22Rv1 (cell line): ENCODE results near the gene PCDHGC3.

ENCODE experiments used
- H3K27ac ChIP-seq: fragments of 450-650 bp; 2 replicates; pipeline ENCODE4 v1.5.1; 2017
- ZFX ChIP-seq: fragments of 450-650 bp; IDR thresholded peaks from 2 replicates; pipeline ENCODE4 v1.6.1; 2017; ENCODE audit warnings: antibody characterized with exemption, borderline replicate concordance
- TF ChIP-seq, protein P1 (sequence below): fragments of 450-650 bp; IDR thresholded peaks from 2 replicates; pipeline ENCODE4 v1.5.1; 2017; ENCODE audit warnings: mild to moderate bottlenecking

The PCDHGC3 gene

DNA sequence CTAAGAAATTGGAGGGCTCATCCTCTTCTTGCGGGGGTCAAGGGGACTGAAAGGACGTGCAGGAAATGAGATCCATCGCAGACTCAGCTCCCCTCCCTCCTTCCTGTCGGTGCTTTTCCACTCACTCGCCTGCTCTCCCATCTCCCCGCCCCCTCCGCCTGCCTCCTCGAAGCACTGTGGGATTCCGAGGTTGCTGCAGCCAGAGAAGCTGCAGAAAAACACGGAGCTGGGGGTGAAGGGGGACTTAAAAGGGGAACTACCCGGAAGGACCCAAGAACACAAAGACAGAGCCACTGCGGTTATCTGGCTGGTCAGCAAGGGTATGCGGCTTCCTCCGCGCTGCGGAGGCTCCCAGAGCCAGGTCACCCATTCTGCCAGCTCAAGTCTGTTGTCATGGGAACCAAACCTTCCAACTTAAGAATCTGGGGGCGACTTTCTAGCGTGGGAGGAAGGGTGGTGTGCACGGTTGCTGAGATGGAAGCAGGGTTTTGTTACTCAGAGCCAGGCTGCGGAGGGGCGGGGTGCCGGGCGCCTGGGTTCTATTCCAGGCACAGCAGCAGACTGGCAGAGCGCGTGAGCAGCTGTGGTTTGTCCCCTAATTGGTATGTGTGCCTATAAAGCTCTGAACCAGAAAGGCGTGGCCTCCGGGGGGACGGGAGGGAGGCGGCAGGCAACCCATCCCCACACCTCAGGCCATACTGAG, 38.0 kb downstream of the PCDHGC3 start:
- TF ChIP-seq, protein P1, sequence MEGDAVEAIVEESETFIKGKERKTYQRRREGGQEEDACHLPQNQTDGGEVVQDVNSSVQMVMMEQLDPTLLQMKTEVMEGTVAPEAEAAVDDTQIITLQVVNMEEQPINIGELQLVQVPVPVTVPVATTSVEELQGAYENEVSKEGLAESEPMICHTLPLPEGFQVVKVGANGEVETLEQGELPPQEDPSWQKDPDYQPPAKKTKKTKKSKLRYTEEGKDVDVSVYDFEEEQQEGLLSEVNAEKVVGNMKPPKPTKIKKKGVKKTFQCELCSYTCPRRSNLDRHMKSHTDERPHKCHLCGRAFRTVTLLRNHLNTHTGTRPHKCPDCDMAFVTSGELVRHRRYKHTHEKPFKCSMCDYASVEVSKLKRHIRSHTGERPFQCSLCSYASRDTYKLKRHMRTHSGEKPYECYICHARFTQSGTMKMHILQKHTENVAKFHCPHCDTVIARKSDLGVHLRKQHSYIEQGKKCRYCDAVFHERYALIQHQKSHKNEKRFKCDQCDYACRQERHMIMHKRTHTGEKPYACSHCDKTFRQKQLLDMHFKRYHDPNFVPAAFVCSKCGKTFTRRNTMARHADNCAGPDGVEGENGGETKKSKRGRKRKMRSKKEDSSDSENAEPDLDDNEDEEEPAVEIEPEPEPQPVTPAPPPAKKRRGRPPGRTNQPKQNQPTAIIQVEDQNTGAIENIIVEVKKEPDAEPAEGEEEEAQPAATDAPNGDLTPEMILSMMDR: no peak
- no peak for TF ChIP-seq ZFX
- no peak overlapping the region for H3K27ac ChIP-seq

DNA sequence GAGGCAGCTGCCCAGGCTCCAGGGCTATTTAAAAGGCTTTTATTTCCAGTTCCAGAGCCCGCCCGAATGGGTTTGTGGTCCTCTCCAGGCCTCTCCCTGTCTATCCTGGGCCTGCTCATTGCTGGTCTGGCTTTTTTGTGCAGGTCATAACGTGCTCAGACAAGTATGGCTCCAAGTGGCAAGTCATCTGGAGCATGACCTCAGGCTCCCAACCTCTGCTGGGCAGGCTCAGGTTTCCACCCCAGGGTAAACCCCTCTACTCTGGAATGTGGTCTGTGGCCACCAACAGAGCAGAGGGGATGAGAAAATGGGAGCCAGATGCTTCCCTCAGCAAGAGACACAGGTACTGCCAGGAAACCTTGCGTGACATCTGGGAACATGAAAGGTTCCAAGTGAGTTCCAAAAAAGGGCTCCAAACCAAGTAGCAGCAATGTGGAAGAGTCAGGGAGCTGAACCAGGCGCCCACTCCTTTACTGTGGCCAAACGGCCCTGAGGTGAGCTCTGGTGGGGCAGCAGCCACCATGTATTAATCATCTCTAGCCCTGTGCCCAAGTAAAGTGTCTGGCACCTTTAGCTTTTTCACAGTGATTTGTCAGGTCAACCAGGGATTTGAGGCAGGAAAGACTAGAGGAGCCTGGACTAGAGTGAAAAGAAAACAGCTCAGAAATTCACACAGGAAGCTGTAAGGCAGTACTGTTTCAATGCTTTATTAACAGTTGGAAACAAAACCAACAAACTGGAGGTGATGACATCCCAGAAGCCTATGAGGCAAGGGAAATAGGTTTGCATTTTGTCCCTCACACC, 38.8 kb downstream of the PCDHGC3 start:
- H3K27ac ChIP-seq: no peak overlapping the region
- TF ChIP-seq ZFX: no peak
- TF ChIP-seq, protein P1: no peak

DNA sequence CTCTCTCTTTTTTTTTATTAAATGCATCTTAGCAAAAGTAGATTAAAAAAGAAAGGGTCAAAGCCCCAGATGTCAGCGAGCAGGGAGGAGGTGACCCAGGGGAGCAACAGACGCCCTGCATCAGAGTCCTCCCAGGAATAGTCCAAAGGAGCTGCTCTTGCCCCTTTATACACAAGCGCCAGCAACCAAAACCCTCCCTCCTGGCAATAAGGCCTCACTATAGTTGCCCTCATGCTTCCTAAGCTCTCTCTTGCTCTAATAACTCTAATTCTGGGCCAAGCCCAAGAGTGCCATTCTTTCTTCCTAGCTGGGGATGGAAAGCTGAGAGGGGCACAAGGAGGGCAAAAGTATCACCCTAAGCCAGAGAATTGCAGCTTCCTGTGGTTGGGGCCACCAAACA, 39.4 kb downstream of the PCDHGC3 start:
- no peak for TF ChIP-seq ZFX
- TF ChIP-seq, protein P1: no peak
- H3K27ac ChIP-seq: no peak overlapping the region

DNA sequence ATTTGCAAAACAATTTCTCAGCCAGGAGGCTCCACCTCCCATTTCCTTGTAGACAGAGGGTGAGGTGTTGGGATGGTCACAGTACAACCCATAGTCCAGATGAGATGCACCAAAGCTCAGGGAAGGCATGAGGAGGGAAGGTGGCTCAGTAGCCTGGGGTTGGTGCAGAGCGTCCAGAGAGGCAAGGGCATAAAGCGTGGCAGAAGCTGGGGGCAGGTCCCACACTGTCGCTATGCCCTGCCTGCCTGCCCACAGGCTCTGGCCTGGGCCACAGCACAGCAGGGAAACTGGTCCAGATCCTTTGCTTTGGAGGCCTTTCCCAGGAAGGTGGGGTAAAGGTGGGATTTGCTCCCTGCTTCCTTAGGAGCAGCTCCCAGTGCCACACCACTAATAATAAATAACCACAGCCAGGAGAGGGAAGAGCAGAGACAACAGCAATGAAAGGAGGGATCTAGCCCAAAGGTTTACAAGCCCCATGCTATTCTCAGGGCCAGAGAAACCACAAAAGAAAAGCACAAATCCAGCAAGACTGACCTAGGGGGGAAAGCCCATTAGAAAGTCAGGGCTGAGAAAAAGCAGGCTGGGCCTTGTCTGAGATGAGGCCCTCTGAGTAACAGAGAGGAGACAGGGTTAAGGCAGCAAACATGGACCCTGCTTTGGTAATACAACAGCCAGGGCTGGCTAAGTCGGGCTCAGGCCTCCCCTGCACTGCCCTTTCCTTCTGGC, 40.3 kb downstream of the PCDHGC3 start:
- no peak for TF ChIP-seq ZFX
- TF ChIP-seq, protein P1: no peak
- no peak overlapping the region for H3K27ac ChIP-seq

DNA sequence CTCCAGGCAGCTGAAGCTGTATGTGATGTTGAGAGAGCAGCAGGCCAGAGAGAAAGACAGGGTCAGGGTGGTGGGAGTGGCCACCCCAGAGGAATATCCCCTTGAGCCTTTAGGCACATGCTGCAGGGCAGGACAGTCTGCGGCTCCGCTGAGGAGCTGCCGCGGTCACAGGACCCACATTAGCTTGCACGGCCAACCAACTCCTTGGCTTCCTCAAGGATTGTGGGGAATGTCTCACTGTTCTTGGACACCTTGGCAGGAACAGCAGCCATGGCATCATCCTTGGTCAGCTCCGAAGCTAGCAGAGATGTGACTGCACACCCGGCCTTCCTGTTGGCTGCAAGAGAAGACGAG, 40.9 kb downstream of the PCDHGC3 start:
- no peak overlapping the region for H3K27ac ChIP-seq
- TF ChIP-seq, protein P1: no peak
- TF ChIP-seq ZFX: no peak

DNA sequence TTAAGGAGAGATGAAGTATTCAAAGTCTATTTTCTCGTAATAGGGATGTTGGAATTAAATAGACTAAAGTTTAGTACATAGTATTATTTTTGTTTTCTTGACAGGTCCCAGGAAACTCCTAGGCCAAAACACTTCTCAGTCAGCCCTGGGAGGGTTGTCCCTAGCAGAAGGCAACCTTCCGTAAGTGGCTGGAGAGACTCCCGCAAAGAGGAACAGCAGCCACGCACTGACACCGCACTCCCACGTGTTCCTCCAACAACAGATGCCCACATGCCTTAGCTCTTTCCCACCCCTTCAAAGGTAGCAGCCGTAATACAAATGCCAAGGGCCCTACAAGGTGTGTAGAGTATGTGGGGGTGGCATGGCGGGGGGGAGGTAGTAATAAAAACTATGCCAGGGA, 41.5 kb downstream of the PCDHGC3 start:
- TF ChIP-seq, protein P1: no peak
- TF ChIP-seq ZFX: no peak
- H3K27ac ChIP-seq: no peak overlapping the region
